Measurements from ENCODE around the gene CACNA1G.

- TF ChIP-seq CTCF (conservative IDR thresholded peaks at IDR 0.05; ENCODE audit: low read length): no peak
- TF ChIP-seq EZH2phosphoT487 (IDR thresholded peaks at IDR 0.05; ENCODE audit: borderline replicate concordance): no peak
These were observed 10.0 kb downstream of the CACNA1G start for GRCh38 chr17:50570528-50570927.

Data from Loucy (cell line).